Common myeloid progenitor, CD34-positive (primary cell): ENCODE results near the gene OPTC.

ENCODE experiments used
- CTCF ChIA-PET: fragments of 350-600 bp; sonication (Branson Sonifier 250); formaldehyde crosslinking; loops from one replicate; lab custom pipeline; 2021; ENCODE audit warnings: antibody characterized with exemption; lab: Charles Lee
- POLR2A ChIA-PET: fragments of 350-600 bp; sonication (Branson Sonifier 250); formaldehyde crosslinking; loops from one replicate; lab custom pipeline; 2021; ENCODE audit warnings: antibody characterized with exemption; lab: Charles Lee
- DNase-seq, 3 donors: peaks; one replicate each; pipeline versions ENCODE4 v3.0.0 to v3.0.0-alpha.2; 2013
- H3K27ac ChIP-seq, 2 experiments: 1 replicate in 1 of 2; 2 replicates in 1 of 2; pipeline ENCODE4 v1.7.0; 2013; ENCODE audit warnings: inconsistent platforms in 2 of 2, low read length in 2 of 2, mild to moderate bottlenecking in 2 of 2, low read depth in 1 of 2, moderate library complexity in 1 of 2; ENCODE audit not compliant: severe bottlenecking in 2 of 2, insufficient read depth in 1 of 2, poor library complexity in 1 of 2
- H3K27me3 ChIP-seq, 5 experiments: replicated peaks in 2 of 5; 1 replicate in 3 of 5; 2 replicates in 2 of 5; pipeline versions ENCODE4 v1.6.1 to v1.7.0; 2013; ENCODE audit warnings: low read length in 4 of 5, mild to moderate bottlenecking in 2 of 5, moderate library complexity in 2 of 5, inconsistent platforms in 1 of 5; ENCODE audit not compliant: insufficient read depth in 5 of 5, control insufficient read depth in 4 of 5
- H3K36me3 ChIP-seq, 4 experiments: 1 replicate in 2 of 4; 2 replicates in 2 of 4; pipeline versions ENCODE4 v1.6.1 to v1.7.0; 2013; ENCODE audit warnings: low read length in 3 of 4, control low read depth in 1 of 4, mild to moderate bottlenecking in 1 of 4; ENCODE audit not compliant: control insufficient read depth in 4 of 4, insufficient read depth in 4 of 4
- H3K4me1 ChIP-seq, 4 experiments: 1 replicate in 3 of 4; 2 replicates in 1 of 4; pipeline versions ENCODE4 v1.6.1 to v1.7.1; 2013; ENCODE audit warnings: low read length in 3 of 4, mild to moderate bottlenecking in 3 of 4, control low read depth in 1 of 4, inconsistent platforms in 1 of 4, moderate library complexity in 1 of 4; ENCODE audit not compliant: control insufficient read depth in 4 of 4, insufficient read depth in 4 of 4; ENCODE audit errors: control extremely low read depth in 1 of 4
- H3K4me3 ChIP-seq, 7 experiments: 1 replicate in 4 of 7; 2 replicates in 3 of 7; pipeline versions ENCODE4 v1.5.1 to v1.7.0; 2013; ENCODE audit warnings: mild to moderate bottlenecking in 7 of 7, low read length in 6 of 7, moderate library complexity in 6 of 7, inconsistent platforms in 2 of 7, low read depth in 2 of 7, control low read depth in 1 of 7; ENCODE audit not compliant: insufficient read depth in 4 of 7, control insufficient read depth in 1 of 7; ENCODE audit errors: extremely low read depth in 1 of 7
- H3K9me3 ChIP-seq, 5 experiments: 1 replicate in 4 of 5; 2 replicates in 1 of 5; pipeline versions ENCODE4 v1.6.1 to v1.7.1; 2013; ENCODE audit warnings: low read length in 4 of 5, mild to moderate bottlenecking in 2 of 5, inconsistent platforms in 1 of 5, low read depth in 1 of 5, moderate library complexity in 1 of 5; ENCODE audit not compliant: control insufficient read depth in 4 of 5, insufficient read depth in 2 of 5; ENCODE audit errors: control extremely low read depth in 1 of 5
- WGBS: methylation state at CpG from one replicate; pipeline ENCODE4 v1.1.5; 2013; ENCODE audit not compliant: insufficient coverage; 5-methylcytosine and 5-hydroxymethylcytosine counted together

The OPTC gene

DNA sequence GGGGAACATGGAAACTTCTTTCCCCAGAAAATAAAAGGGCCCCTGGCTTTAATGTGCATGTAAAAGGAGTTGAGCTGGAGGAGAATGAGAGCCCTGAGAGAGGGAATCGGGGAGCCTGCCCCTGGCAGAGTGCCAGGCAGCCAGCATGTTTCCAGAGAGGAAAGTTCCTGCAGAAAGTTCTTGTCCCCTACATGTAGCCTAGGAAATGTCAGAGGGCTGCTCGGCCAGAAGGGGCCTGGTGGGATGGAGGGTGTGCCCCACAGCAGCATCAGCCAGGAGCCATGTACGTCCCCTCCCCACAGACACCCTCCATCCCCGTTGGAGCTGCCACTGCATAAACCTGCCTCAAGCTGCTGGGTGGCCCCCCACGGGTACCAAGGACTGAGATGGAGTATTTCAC is 23.7 kb upstream of the OPTC start:
- ChIA-PET POLR2A (no interaction called here), CTCF (interaction anchor here (2.1 kb wide), 1 partner anchor 203 kb away, joined by 4 read pairs; no protein-coding TSS in a partner anchor)
- H3K27ac ChIP-seq: no peak overlapping the region
- DNase-seq: no peak
- no peak overlapping the region for H3K4me3 ChIP-seq
- peaks cover 0 to 3% (median 0%) of the 10 kb centered on the region in 5 experiments for H3K27me3 ChIP-seq
- H3K36me3 ChIP-seq: no peaks in the 10 kb centered on the region
- H3K4me1 ChIP-seq: peaks cover 0 to 13% (median 7%) of the 10 kb centered on the region in 4 experiments
- H3K9me3 ChIP-seq: no peaks in the 10 kb centered on the region
- 82% methylated on average over 3 of the region's 5 CpGs for WGBS

- CTCF ChIA-PET: no interaction called here
These were observed 22.1 kb upstream of the OPTC start for GRCh38 chr1:203471841-203472240.

GRCh38 chr1:203473281-203473680 is 20.7 kb upstream of the OPTC start:
- Histone ChIP-seq H3K4me1 (peaks cover 0 to 13% (median 7%) of the 10 kb centered on the region in 4 experiments), H3K4me3 (no peak overlapping the region), H3K9me3 (no peaks in the 10 kb centered on the region), H3K27ac (no peak overlapping the region), H3K27me3 (peaks cover 0 to 3% (median 0%) of the 10 kb centered on the region in 5 experiments), H3K36me3 (no peaks in the 10 kb centered on the region)
- ChIA-PET CTCF (interaction anchor here (0.9 to 1.2 kb wide), 2 partner anchors 13 to 33 kb away, joined by 3 to 4 read pairs; no protein-coding TSS in a partner anchor), POLR2A (no interaction called here)
- DNase-seq: no peak
- 97% methylated on average over 4 of the region's 4 CpGs for WGBS

More at GRCh38 chr1:203471841-203472240, 22.1 kb upstream of the OPTC start:
- Histone ChIP-seq H3K4me1 (peaks cover 0 to 13% (median 7%) of the 10 kb centered on the region in 4 experiments), H3K36me3 (no peaks in the 10 kb centered on the region), H3K9me3 (no peaks in the 10 kb centered on the region), H3K27ac (no peak overlapping the region), H3K27me3 (peaks cover 0 to 3% (median 0%) of the 10 kb centered on the region in 5 experiments), H3K4me3 (no peak overlapping the region)
- 98% methylated on average over 4 of the region's 6 CpGs for WGBS
- POLR2A ChIA-PET: no interaction called here
- no peak for DNase-seq

DNA sequence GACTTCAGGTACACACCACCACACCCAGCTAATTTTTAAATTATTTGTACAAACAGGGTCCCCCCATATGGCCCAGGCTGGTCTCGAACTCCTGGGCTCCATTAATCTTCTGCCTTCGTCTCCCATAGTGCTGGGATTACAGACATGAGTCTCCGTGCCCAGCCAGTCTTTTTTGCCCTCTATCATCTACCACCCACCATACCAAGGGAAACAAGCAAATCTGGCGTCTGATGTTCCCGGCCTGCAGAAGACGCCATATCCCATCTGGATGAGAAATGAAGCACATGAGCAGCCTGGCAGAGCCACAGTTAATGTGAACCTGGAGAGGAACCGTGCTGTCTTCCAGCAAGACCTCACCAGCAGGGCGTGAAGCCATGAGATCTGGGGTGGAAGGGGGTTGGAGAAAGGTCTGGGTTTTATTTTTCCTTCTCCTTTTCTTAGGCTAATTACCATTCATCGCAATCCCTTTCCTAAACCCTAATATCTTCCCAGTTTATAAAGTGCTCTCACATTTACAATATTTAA is 20.1 kb upstream of the OPTC start:
- CTCF ChIA-PET: interaction anchor here (0.9 to 1.7 kb wide), 3 partner anchors 12 to 34 kb away, joined by 3 to 4 read pairs (median 4); no protein-coding TSS in a partner anchor

DNA sequence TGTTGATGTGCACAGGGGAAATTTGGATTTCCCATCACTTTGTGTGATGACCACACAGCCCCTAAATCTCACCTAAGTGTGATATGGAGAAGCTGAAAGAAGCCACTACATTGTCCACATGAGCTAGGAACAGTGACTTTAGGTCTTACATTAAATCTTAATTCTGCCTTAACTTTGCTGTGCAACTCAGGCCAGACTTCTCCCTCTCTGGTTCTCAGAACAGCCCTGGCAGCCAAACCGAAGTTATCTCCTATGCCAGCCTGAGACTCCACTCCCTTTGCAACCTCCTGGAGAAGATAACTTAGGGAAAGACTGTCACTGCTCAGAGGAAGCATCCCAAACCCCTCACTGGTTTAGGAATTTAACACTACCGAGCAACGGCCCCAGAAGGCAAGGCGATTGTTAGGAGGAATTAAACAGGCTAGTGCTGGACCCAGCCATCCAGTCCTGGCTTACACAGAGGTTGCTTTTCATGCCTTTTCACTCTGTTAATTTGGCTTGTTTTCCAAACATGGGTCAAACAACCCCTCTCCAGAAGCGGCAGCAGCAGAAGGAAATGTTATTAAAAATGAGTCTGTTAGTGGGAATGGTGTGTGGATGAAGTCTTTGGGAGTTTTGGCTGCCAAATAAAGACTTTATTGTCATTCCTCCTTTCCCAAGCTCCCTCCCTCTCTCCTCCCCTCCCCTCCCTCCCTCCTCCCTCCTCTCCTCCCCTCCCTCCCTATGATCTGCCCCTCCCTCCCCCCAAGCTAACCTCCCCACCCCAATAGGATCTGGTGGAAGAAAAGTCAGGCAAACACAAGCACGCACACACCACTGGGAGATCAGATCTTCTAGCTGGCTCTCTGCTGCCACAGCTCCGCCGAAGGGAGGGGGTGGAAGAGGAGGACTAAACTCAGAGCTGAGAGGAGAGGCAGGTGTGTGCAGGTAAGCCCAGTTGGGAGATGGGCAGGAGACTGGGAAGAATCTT is 18.7 kb upstream of the OPTC start, which contains the start of gene PRELP:
Gene PRELP, plus strand, starts transcription at position 795 of the 970 bp plus-strand sequence. CDS start 7,379 bp downstream, outside the sequence.
- CTCF ChIA-PET: interaction anchor here (1.5 to 3.9 kb wide), 3 partner anchors 13 to 208 kb away, joined by 3 to 22 read pairs (median 4); no protein-coding TSS in a partner anchor
- Histone ChIP-seq H3K9me3 (no peaks in the 10 kb centered on the region), H3K27me3 (peaks cover 0 to 6% (median 0%) of the 10 kb centered on the region in 5 experiments), H3K4me1 (peaks cover 0 to 3% (median under 1%) of the 10 kb centered on the region in 4 experiments), H3K4me3 (no peak within 1 kb of the TSS), H3K27ac (no peak within 1 kb of the TSS), H3K36me3 (no peaks in the 10 kb centered on the region)
- WGBS: 81% methylated on average over 6 of the region's 8 CpGs
- DNase-seq: no peak
- POLR2A ChIA-PET: no interaction called here

More for the DNA sequence above, 20.1 kb upstream of the OPTC start:
- no peak overlapping the region for H3K4me3 ChIP-seq
- POLR2A ChIA-PET: no interaction called here
- H3K27me3 ChIP-seq: peaks cover 0 to 4% (median 0%) of the 10 kb centered on the region in 5 experiments
- H3K27ac ChIP-seq: no peak overlapping the region
- peaks cover 0 to 13% (median 7%) of the 10 kb centered on the region in 4 experiments for H3K4me1 ChIP-seq
- no peaks in the 10 kb centered on the region for H3K36me3 ChIP-seq
- WGBS: 98% methylated on average over 7 of the region's 9 CpGs
- DNase-seq: no peak
- H3K9me3 ChIP-seq: no peaks in the 10 kb centered on the region

DNA sequence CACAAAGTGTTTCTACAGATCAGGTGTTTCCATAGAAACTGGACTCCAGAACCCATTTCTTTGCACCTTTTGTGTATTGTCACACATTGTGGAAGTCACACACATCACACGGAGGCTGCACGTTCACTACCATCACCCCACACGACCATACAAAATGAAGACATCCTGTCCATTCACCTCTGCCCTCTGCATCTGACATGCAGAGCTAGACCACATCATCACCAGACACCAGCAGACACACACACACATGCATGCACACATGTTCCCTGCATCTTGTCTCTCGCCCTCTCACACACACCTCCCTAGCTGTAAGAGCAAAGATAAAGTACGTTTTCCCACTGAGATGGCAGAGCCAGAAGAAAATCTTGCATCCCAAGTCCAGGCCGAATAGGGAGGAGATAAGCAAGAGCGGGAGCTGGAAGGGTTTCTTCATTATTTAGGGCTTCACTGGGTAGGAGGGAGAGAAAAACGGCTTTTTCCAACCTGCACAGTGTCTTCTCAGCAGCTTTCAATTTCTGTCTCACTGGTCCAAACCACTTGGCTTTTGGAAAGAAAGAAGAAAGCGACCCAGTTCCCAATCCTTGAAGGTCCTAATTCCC is 17.6 kb upstream of the OPTC start:
- Histone ChIP-seq H3K4me1 (no peaks in the 10 kb centered on the region), H3K4me3 (no peak overlapping the region), H3K9me3 (no peaks in the 10 kb centered on the region), H3K36me3 (no peaks in the 10 kb centered on the region), H3K27ac (no peak overlapping the region), H3K27me3 (peaks cover 0 to 6% (median 0%) of the 10 kb centered on the region in 5 experiments)
- ChIA-PET CTCF (interaction anchor here (1.2 to 3.9 kb wide), 3 partner anchors 12 to 209 kb away, joined by 5 to 22 read pairs (median 5); no protein-coding TSS in a partner anchor), POLR2A (no interaction called here)
- DNase-seq: no peak
- 96% methylated on average over 6 of the region's 9 CpGs for WGBS
